ENCODE measurements around the gene PCDHGA1.
"Not testable (repeated sequence)": the region's sequence is repeated elsewhere in the genome, so short reads cannot be mapped to it uniquely, and the experiment has no call there.

- TF ChIP-seq, protein P1, sequence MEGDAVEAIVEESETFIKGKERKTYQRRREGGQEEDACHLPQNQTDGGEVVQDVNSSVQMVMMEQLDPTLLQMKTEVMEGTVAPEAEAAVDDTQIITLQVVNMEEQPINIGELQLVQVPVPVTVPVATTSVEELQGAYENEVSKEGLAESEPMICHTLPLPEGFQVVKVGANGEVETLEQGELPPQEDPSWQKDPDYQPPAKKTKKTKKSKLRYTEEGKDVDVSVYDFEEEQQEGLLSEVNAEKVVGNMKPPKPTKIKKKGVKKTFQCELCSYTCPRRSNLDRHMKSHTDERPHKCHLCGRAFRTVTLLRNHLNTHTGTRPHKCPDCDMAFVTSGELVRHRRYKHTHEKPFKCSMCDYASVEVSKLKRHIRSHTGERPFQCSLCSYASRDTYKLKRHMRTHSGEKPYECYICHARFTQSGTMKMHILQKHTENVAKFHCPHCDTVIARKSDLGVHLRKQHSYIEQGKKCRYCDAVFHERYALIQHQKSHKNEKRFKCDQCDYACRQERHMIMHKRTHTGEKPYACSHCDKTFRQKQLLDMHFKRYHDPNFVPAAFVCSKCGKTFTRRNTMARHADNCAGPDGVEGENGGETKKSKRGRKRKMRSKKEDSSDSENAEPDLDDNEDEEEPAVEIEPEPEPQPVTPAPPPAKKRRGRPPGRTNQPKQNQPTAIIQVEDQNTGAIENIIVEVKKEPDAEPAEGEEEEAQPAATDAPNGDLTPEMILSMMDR (IDR thresholded peaks at IDR 0.05), result not testable (repeated sequence)
- not testable (repeated sequence) for TF ChIP-seq POLR2A (IDR thresholded peaks at IDR 0.05)
Measured at GRCh38 chr5:141340781-141341354, 10.6 kb downstream of the PCDHGA1 start.

All from body of pancreas (tissue), 4 donors.